Erythroblast (primary cell): ENCODE results near the gene GPR32.

Experiments used
- GATA1 ChIP-seq: IDR thresholded peaks from 2 replicates; pipeline ENCODE4 v1.6.1; 2011; ENCODE audit warnings: low read depth, mild to moderate bottlenecking, control low read depth, low read length, moderate library complexity
- POLR2A ChIP-seq: IDR thresholded peaks from 2 replicates; pipeline ENCODE4 v1.6.1; 2011; ENCODE audit warnings: mild to moderate bottlenecking, low read length

- TF ChIP-seq POLR2A, result no peak
- no peak for TF ChIP-seq GATA1
These were observed 44.4 kb upstream of the GPR32 start for GRCh38 chr19:50725911-50726230.
